Activated naive CD4-positive, alpha-beta T cell treated with Interleukin-2 at 50 U/mL for 16 hours (primary cell): Measurements from ENCODE around the gene NFRKB.

Experiments
- DNase-seq: peaks from one replicate; pipeline ENCODE4 v3.0.0-alpha.2; 2020

NFRKB gene

GRCh38 chr11:129895126-129896041 lies at the start of gene NFRKB:
NFRKB (minus strand) TSS chr11:129895578; CDS start chr11:129892849, 2,729 bp downstream.
- peak; percentile 88 for DNase-seq

GRCh38 chr11:129944696-129945095 lies 49.3 kb upstream of the NFRKB start:
- DNase-seq = no peak

- DNase-seq = no peak
Observed at GRCh38 chr11:129943036-129943435, 47.7 kb upstream of the NFRKB start.

- DNase-seq = no peak
Observed at GRCh38 chr11:129939510-129939909, 44.1 kb upstream of the NFRKB start.

GRCh38 chr11:129938764-129939163 lies 43.4 kb upstream of the NFRKB start:
- DNase-seq = no peak

GRCh38 chr11:129937592-129938238 lies 42.3 kb upstream of the NFRKB start:
- DNase-seq = no peak

GRCh38 chr11:129935723-129936122 lies 40.3 kb upstream of the NFRKB start:
- no peak for DNase-seq

GRCh38 chr11:129933891-129934290 lies 38.5 kb upstream of the NFRKB start:
- DNase-seq = no peak

- no peak for DNase-seq
Observed at GRCh38 chr11:129933262-129933661, 37.9 kb upstream of the NFRKB start.

- no peak for DNase-seq
Observed at GRCh38 chr11:129932381-129933067, 37.1 kb upstream of the NFRKB start.

GRCh38 chr11:129930743-129931142 lies 35.4 kb upstream of the NFRKB start:
- no peak for DNase-seq

- no peak for DNase-seq
Observed at GRCh38 chr11:129930296-129930695, 34.9 kb upstream of the NFRKB start.

GRCh38 chr11:129929721-129930120 lies 34.3 kb upstream of the NFRKB start:
- DNase-seq = no peak

- no peak for DNase-seq
Observed at GRCh38 chr11:129928923-129929692, 33.7 kb upstream of the NFRKB start.

- no peak for DNase-seq
Observed at GRCh38 chr11:129922674-129923073, 27.3 kb upstream of the NFRKB start.

- no peak for DNase-seq
Observed at GRCh38 chr11:129918361-129918760, 23.0 kb upstream of the NFRKB start.

- DNase-seq = no peak
Observed at GRCh38 chr11:129917231-129917630, 21.9 kb upstream of the NFRKB start.

- no peak for DNase-seq
Observed at GRCh38 chr11:129911298-129911697, 15.9 kb upstream of the NFRKB start.

GRCh38 chr11:129910360-129910759 lies 15.0 kb upstream of the NFRKB start:
- DNase-seq = no peak

GRCh38 chr11:129905402-129905801 lies 10.0 kb upstream of the NFRKB start:
- DNase-seq = no peak

GRCh38 chr11:129896062-129896461 lies 684 bp upstream of the NFRKB start:
- no peak for DNase-seq

- no peak for DNase-seq
Observed at GRCh38 chr11:129894278-129895125, 876 bp downstream of the NFRKB start.
